Osteoblast (primary cell): ENCODE results near the gene MTCL3.

Experiments used
- DNase-seq: peaks from one replicate; pipeline ENCODE4 v3.0.0; 2011; ENCODE audit warnings: low spot score, mixed read lengths; ENCODE audit not compliant: insufficient read length; ENCODE audit errors: missing footprints
- H2AFZ ChIP-seq: 2 replicates; pipeline ENCODE4 v1.6.0; 2011; ENCODE audit warnings: mild to moderate bottlenecking, low read length
- H3K27ac ChIP-seq: 2 replicates; pipeline ENCODE4 v1.5.1; 2011; ENCODE audit warnings: mild to moderate bottlenecking, low read depth, low read length, moderate library complexity
- H3K27me3 ChIP-seq: 2 replicates; pipeline ENCODE4 v1.6.0; 2012; ENCODE audit warnings: mild to moderate bottlenecking, control low read depth, inconsistent platforms, low read length, moderate library complexity; ENCODE audit not compliant: insufficient read depth
- H3K36me3 ChIP-seq: 2 replicates; pipeline ENCODE4 v1.5.1; 2011; ENCODE audit warnings: mild to moderate bottlenecking, low read length, control low read depth, moderate library complexity; ENCODE audit not compliant: insufficient read depth
- H3K4me1 ChIP-seq: 2 replicates; pipeline ENCODE4 v1.5.1; 2011; ENCODE audit warnings: mild to moderate bottlenecking, low read length, control low read depth, moderate library complexity; ENCODE audit not compliant: insufficient read depth
- H3K4me2 ChIP-seq: 2 replicates; pipeline ENCODE4 v1.6.0; 2011; ENCODE audit warnings: mild to moderate bottlenecking, low read length; ENCODE audit not compliant: insufficient read depth
- H3K4me3 ChIP-seq: fragments of 200-600 bp; sonication (generic); 3 replicates; pipeline ENCODE4 v1.5.1; 2012; ENCODE audit warnings: mild to moderate bottlenecking, low read length, inconsistent platforms; ENCODE audit not compliant: insufficient read depth
- H3K79me2 ChIP-seq: 2 replicates; pipeline ENCODE4 v1.6.0; 2012; ENCODE audit warnings: mild to moderate bottlenecking, low read length, control low read depth, inconsistent platforms; ENCODE audit not compliant: insufficient read depth
- H3K9me3 ChIP-seq: 2 replicates; pipeline ENCODE4 v1.5.1; 2011; ENCODE audit warnings: low read depth, low read length, control low read depth
- H4K20me1 ChIP-seq: 2 replicates; pipeline ENCODE4 v1.6.0; 2012; ENCODE audit warnings: mild to moderate bottlenecking, low read length, control low read depth; ENCODE audit not compliant: insufficient read depth
- CTCF ChIP-seq: IDR thresholded peaks from 2 replicates; pipeline ENCODE4 v1.5.1; 2011; ENCODE audit warnings: mild to moderate bottlenecking, low read depth, low read length, moderate library complexity; ENCODE audit errors: extremely low read depth

Gene MTCL3

GRCh38 chr6:127451388-127451787 lies 67.7 kb downstream of the MTCL3 start:
- TF ChIP-seq CTCF: no peak
- no peak for DNase-seq
- Histone ChIP-seq H3K4me1 (no peaks in the 10 kb centered on the region), H4K20me1 (no peaks in the 10 kb centered on the region), H3K4me3 (no peak overlapping the region), H3K27ac (no peak overlapping the region), H3K4me2 (no peak overlapping the region), H3K79me2 (no peaks in the 10 kb centered on the region), H3K27me3 (no peaks in the 10 kb centered on the region), H3K36me3 (no peaks in the 10 kb centered on the region), H3K9me3 (no peaks in the 10 kb centered on the region), H2AFZ (no peak overlapping the region)

GRCh38 chr6:127447780-127448179 lies 71.4 kb downstream of the MTCL3 start:
- TF ChIP-seq CTCF: no peak
- H3K27me3 ChIP-seq: no peaks in the 10 kb centered on the region
- H3K4me2 ChIP-seq: no peak overlapping the region

GRCh38 chr6:127446356-127446755 lies 72.8 kb downstream of the MTCL3 start:
- no peak overlapping the region for H3K4me3 ChIP-seq
- no peaks in the 10 kb centered on the region for H3K4me1 ChIP-seq
- no peak overlapping the region for H3K4me2 ChIP-seq
- H4K20me1 ChIP-seq: no peaks in the 10 kb centered on the region
- no peaks in the 10 kb centered on the region for H3K79me2 ChIP-seq
- no peak overlapping the region for H3K27ac ChIP-seq
- H3K27me3 ChIP-seq: no peaks in the 10 kb centered on the region
- H3K36me3 ChIP-seq: no peaks in the 10 kb centered on the region
- no peak overlapping the region for H2AFZ ChIP-seq
- no peak for TF ChIP-seq CTCF
- H3K9me3 ChIP-seq: no peaks in the 10 kb centered on the region
- no peak for DNase-seq

More at GRCh38 chr6:127447780-127448179, 71.4 kb downstream of the MTCL3 start:
- DNase-seq: no peak
- Histone ChIP-seq H3K36me3 (no peaks in the 10 kb centered on the region), H3K9me3 (no peaks in the 10 kb centered on the region), H3K27ac (no peak overlapping the region), H4K20me1 (no peaks in the 10 kb centered on the region), H3K4me3 (no peak overlapping the region), H3K4me1 (no peaks in the 10 kb centered on the region), H3K79me2 (no peaks in the 10 kb centered on the region), H2AFZ (no peak overlapping the region)

- Histone ChIP-seq H3K79me2 (no peaks in the 10 kb centered on the region), H2AFZ (no peak overlapping the region), H3K36me3 (no peaks in the 10 kb centered on the region), H3K4me1 (no peaks in the 10 kb centered on the region), H3K9me3 (no peaks in the 10 kb centered on the region), H3K27ac (no peak overlapping the region), H3K4me3 (no peak overlapping the region), H3K4me2 (no peak overlapping the region), H3K27me3 (no peaks in the 10 kb centered on the region), H4K20me1 (no peaks in the 10 kb centered on the region)
- DNase-seq: no peak
- TF ChIP-seq CTCF: no peak
These were observed 77.3 kb downstream of the MTCL3 start for GRCh38 chr6:127441881-127442280.
